NCI-H1930 (cell line): ENCODE data around the gene NELFE.
"Not testable (repeated sequence)": the region's sequence is repeated elsewhere in the genome, so short reads cannot be mapped to it uniquely, and the experiment has no call there.

Experiments
- DNase-seq, 2 experiments: peaks; one replicate each; lab custom pipeline; 2025; lab: John Stamatoyannopoulos, UW

NELFE gene

GRCh38 chr6:31918069-31918720 is 40.6 kb downstream of the NELFE start:
- no peak for DNase-seq

GRCh38 chr6:31915756-31916155 is 43.0 kb downstream of the NELFE start:
- DNase-seq, result no peak

GRCh38 chr6:31915351-31915750 is 43.4 kb downstream of the NELFE start:
- no peak for DNase-seq

- no peak for DNase-seq
Observed at GRCh38 chr6:31911826-31912585, 46.8 kb downstream of the NELFE start.

GRCh38 chr6:31909298-31909697 is 49.5 kb downstream of the NELFE start:
- DNase-seq, result not testable (repeated sequence)

GRCh38 chr6:31908791-31909190 is 50.0 kb downstream of the NELFE start:
- peak in 1 of 2 experiments; percentile 52 for DNase-seq

- not testable (repeated sequence) for DNase-seq
Observed at GRCh38 chr6:31908255-31908654, 50.5 kb downstream of the NELFE start.

GRCh38 chr6:31907158-31907813 is 51.5 kb downstream of the NELFE start:
- DNase-seq, result no peak

GRCh38 chr6:31906727-31907126 is 52.0 kb downstream of the NELFE start:
- DNase-seq, result not testable (repeated sequence)

- DNase-seq, result no peak
Observed at GRCh38 chr6:31906122-31906521, 52.6 kb downstream of the NELFE start.

GRCh38 chr6:31905041-31905440 is 53.7 kb downstream of the NELFE start:
- no peak for DNase-seq

GRCh38 chr6:31903957-31904356 is 54.8 kb downstream of the NELFE start:
- no peak for DNase-seq
